GM23248 (cell line): ENCODE results near the gene KRTAP29-1.

Experiments used
- EZH2 ChIP-seq: fragments of 200-600 bp; sonication (generic); IDR thresholded peaks from 2 replicates; pipeline ENCODE4 v1.6.1; 2018; ENCODE audit warnings: antibody characterized with exemption, mild to moderate bottlenecking; ENCODE audit not compliant: insufficient read depth, poor library complexity, severe bottlenecking
- EZH2phosphoT487 ChIP-seq: fragments of 200-600 bp; sonication (generic); IDR thresholded peaks from 2 replicates; pipeline ENCODE4 v1.6.1; 2018; ENCODE audit warnings: antibody characterized with exemption, moderate library complexity, mild to moderate bottlenecking, low read depth; ENCODE audit not compliant: insufficient read depth

GRCh38 chr17:41347869-41348760, 45.5 kb upstream of the KRTAP29-1 start:
- TF ChIP-seq EZH2 = no peak
- TF ChIP-seq EZH2phosphoT487 = no peak
